GM19099 (cell line): ENCODE measurements around the gene ATP8B3.
A peak's percentile ranks its signal among the peaks of the same experiment; 100 is the strongest.

ENCODE experiments used
- POLR2A ChIP-seq: IDR thresholded peaks from 3 replicates; pipeline ENCODE4 v1.6.1; 2011; ENCODE audit warnings: low read depth; ENCODE audit not compliant: insufficient read length; ENCODE audit errors: extremely low read depth

ATP8B3 gene

GRCh38 chr19:1811942-1812425 is at the start of gene ATP8B3:
Gene ATP8B3 (minus strand): TSS chr19:1812276. CDS start chr19:1811736, 540 bp downstream.
- TF ChIP-seq POLR2A: peak; percentile 6

GRCh38 chr19:1861599-1862031 is 49.5 kb upstream of the ATP8B3 start:
- no peak for TF ChIP-seq POLR2A

- no peak for TF ChIP-seq POLR2A
Observed at GRCh38 chr19:1860821-1861598, 48.9 kb upstream of the ATP8B3 start.

- no peak for TF ChIP-seq POLR2A
Observed at GRCh38 chr19:1860042-1860775, 48.1 kb upstream of the ATP8B3 start.

- no peak for TF ChIP-seq POLR2A
Observed at GRCh38 chr19:1859331-1859781, 47.3 kb upstream of the ATP8B3 start.

- TF ChIP-seq POLR2A: no peak
Observed at GRCh38 chr19:1858412-1859081, 46.5 kb upstream of the ATP8B3 start.

- TF ChIP-seq POLR2A: no peak
Observed at GRCh38 chr19:1857648-1858326, 45.7 kb upstream of the ATP8B3 start.

- TF ChIP-seq POLR2A: no peak
Observed at GRCh38 chr19:1856698-1857603, 44.9 kb upstream of the ATP8B3 start.

- no peak for TF ChIP-seq POLR2A
Observed at GRCh38 chr19:1856345-1856697, 44.2 kb upstream of the ATP8B3 start.

GRCh38 chr19:1855828-1856255 is 43.8 kb upstream of the ATP8B3 start:
- no peak for TF ChIP-seq POLR2A

GRCh38 chr19:1855040-1855827 is 43.2 kb upstream of the ATP8B3 start:
- peak; percentile 67 for TF ChIP-seq POLR2A

GRCh38 chr19:1854542-1855039 is 42.5 kb upstream of the ATP8B3 start:
- TF ChIP-seq POLR2A: no peak

GRCh38 chr19:1854039-1854541 is 42.0 kb upstream of the ATP8B3 start:
- no peak for TF ChIP-seq POLR2A
